SK-N-SH (cell line): ENCODE data around the gene PRSS38.

Experiments
- CTCF ChIP-seq: fragments of 200-600 bp; sonication (generic); IDR thresholded peaks from 2 replicates; pipeline ENCODE4 v1.6.1; 2017; ENCODE audit warnings: antibody characterized with exemption, mild to moderate bottlenecking, moderate library complexity
- RXRA ChIP-seq: IDR thresholded peaks from 2 replicates; pipeline ENCODE4 v1.4.0; 2012; ENCODE audit warnings: low read depth, mild to moderate bottlenecking, borderline replicate concordance
- SMC3 ChIP-seq: IDR thresholded peaks from 2 replicates; pipeline ENCODE4 v1.6.1; 2012; ENCODE audit warnings: low read depth, low read length, improper control_type of control experiment

- TF ChIP-seq CTCF (no peak), SMC3 (no peak), RXRA (no peak)
Observed at GRCh38 chr1:227889863-227890405, 74.5 kb downstream of the PRSS38 start.
